Mucosa of rectum (tissue), 2 donors: ENCODE measurements around the gene MRPL48.

ENCODE experiments used
- H3K27ac ChIP-seq, 2 donors: one replicate each; pipeline ENCODE4 v1.7.0; 2013; ENCODE audit warnings: inconsistent platforms in 2 of 2, low read depth in 2 of 2, low read length in 2 of 2
- H3K27me3 ChIP-seq, 2 donors: one replicate each; pipeline ENCODE4 v1.7.0; 2013; ENCODE audit warnings: low read length in 2 of 2; ENCODE audit not compliant: control insufficient read depth in 2 of 2, insufficient read depth in 2 of 2
- H3K36me3 ChIP-seq, 2 donors: one replicate each; pipeline ENCODE4 v1.7.0; 2013; ENCODE audit warnings: low read length in 2 of 2; ENCODE audit not compliant: control insufficient read depth in 2 of 2, insufficient read depth in 2 of 2
- H3K4me1 ChIP-seq, 2 donors: one replicate each; pipeline ENCODE4 v1.7.0; 2013; ENCODE audit warnings: low read length in 2 of 2, mild to moderate bottlenecking in 1 of 2; ENCODE audit not compliant: control insufficient read depth in 2 of 2, insufficient read depth in 2 of 2
- H3K4me3 ChIP-seq, 2 donors: one replicate each; pipeline ENCODE4 v1.7.0; 2013; ENCODE audit warnings: low read length in 2 of 2
- H3K9ac ChIP-seq, 2 donors: one replicate each; pipeline ENCODE4 v1.7.0; 2013; ENCODE audit warnings: low read length in 2 of 2, low read depth in 1 of 2, mild to moderate bottlenecking in 1 of 2
- H3K9me3 ChIP-seq, 2 donors: one replicate each; pipeline ENCODE4 v1.7.0; 2013; ENCODE audit warnings: low read length in 2 of 2; ENCODE audit not compliant: control insufficient read depth in 2 of 2
- donor health status: healthy.
- donor health status: Normal muscosa, but diverticular disease.

Gene MRPL48

GRCh38 chr11:73830261-73830660 is 42.6 kb downstream of the MRPL48 start:
- Histone ChIP-seq H3K36me3 (peaks cover 20 to 23% of the 10 kb centered on the region in 2 donors), H3K9ac (no peak overlapping the region), H3K4me1 (no peaks in the 10 kb centered on the region), H3K4me3 (no peak overlapping the region), H3K9me3 (no peaks in the 10 kb centered on the region), H3K27ac (no peak overlapping the region), H3K27me3 (no peaks in the 10 kb centered on the region)

- H3K36me3 ChIP-seq = peaks cover 16 to 18% of the 10 kb centered on the region in 2 donors
- H3K27ac ChIP-seq = no peak overlapping the region
- no peaks in the 10 kb centered on the region for H3K27me3 ChIP-seq
- no peaks in the 10 kb centered on the region for H3K9me3 ChIP-seq
- no peaks in the 10 kb centered on the region for H3K4me1 ChIP-seq
- H3K9ac ChIP-seq = no peak overlapping the region
- no peak overlapping the region for H3K4me3 ChIP-seq
Measured at GRCh38 chr11:73833067-73833466, 45.4 kb downstream of the MRPL48 start.

- Histone ChIP-seq H3K27me3 (no peaks in the 10 kb centered on the region), H3K4me3 (no peak overlapping the region), H3K27ac (no peak overlapping the region), H3K9me3 (no peaks in the 10 kb centered on the region), H3K9ac (no peak overlapping the region), H3K36me3 (peaks cover 3 to 12% of the 10 kb centered on the region in 2 donors), H3K4me1 (no peaks in the 10 kb centered on the region)
Measured at GRCh38 chr11:73838443-73839122, 50.9 kb downstream of the MRPL48 start.

- Histone ChIP-seq H3K36me3 (peaks cover 3 to 14% of the 10 kb centered on the region in 2 donors), H3K27me3 (no peaks in the 10 kb centered on the region), H3K4me3 (no peak overlapping the region), H3K9ac (no peak overlapping the region), H3K27ac (no peak overlapping the region), H3K4me1 (no peaks in the 10 kb centered on the region), H3K9me3 (no peaks in the 10 kb centered on the region)
Measured at GRCh38 chr11:73839123-73839457, 51.4 kb downstream of the MRPL48 start.

- Histone ChIP-seq H3K36me3 (peaks cover 3 to 7% of the 10 kb centered on the region in 2 donors), H3K9ac (no peak overlapping the region), H3K27me3 (no peaks in the 10 kb centered on the region), H3K4me1 (no peaks in the 10 kb centered on the region), H3K27ac (no peak overlapping the region), H3K4me3 (no peak overlapping the region), H3K9me3 (no peaks in the 10 kb centered on the region)
Measured at GRCh38 chr11:73851046-73851764, 63.5 kb downstream of the MRPL48 start.

- H3K9ac ChIP-seq = no peak overlapping the region
- H3K36me3 ChIP-seq = peaks cover 3 to 9% of the 10 kb centered on the region in 2 donors
- no peak overlapping the region for H3K27ac ChIP-seq
- H3K9me3 ChIP-seq = no peaks in the 10 kb centered on the region
- no peaks in the 10 kb centered on the region for H3K27me3 ChIP-seq
- H3K4me3 ChIP-seq = no peak overlapping the region
- no peaks in the 10 kb centered on the region for H3K4me1 ChIP-seq
Measured at GRCh38 chr11:73852049-73852448, 64.4 kb downstream of the MRPL48 start.

GRCh38 chr11:73854680-73855079 is 67.0 kb downstream of the MRPL48 start:
- Histone ChIP-seq H3K27me3 (no peaks in the 10 kb centered on the region), H3K27ac (no peak overlapping the region), H3K4me1 (no peaks in the 10 kb centered on the region), H3K9ac (no peak overlapping the region), H3K36me3 (peaks cover 5 to 10% of the 10 kb centered on the region in 2 donors), H3K9me3 (no peaks in the 10 kb centered on the region), H3K4me3 (no peak overlapping the region)

- Histone ChIP-seq H3K36me3 (peaks cover 14 to 15% of the 10 kb centered on the region in 2 donors), H3K9ac (no peak overlapping the region), H3K27ac (no peak overlapping the region), H3K4me1 (no peaks in the 10 kb centered on the region), H3K27me3 (no peaks in the 10 kb centered on the region), H3K4me3 (no peak overlapping the region), H3K9me3 (no peaks in the 10 kb centered on the region)
Measured at GRCh38 chr11:73856031-73856567, 68.4 kb downstream of the MRPL48 start.

GRCh38 chr11:73859671-73860070 is 72.0 kb downstream of the MRPL48 start:
- Histone ChIP-seq H3K9me3 (no peaks in the 10 kb centered on the region), H3K9ac (no peak overlapping the region), H3K36me3 (peaks cover 22 to 31% of the 10 kb centered on the region in 2 donors), H3K27me3 (no peaks in the 10 kb centered on the region), H3K27ac (no peak overlapping the region), H3K4me3 (no peak overlapping the region), H3K4me1 (no peaks in the 10 kb centered on the region)

GRCh38 chr11:73860202-73860601 is 72.5 kb downstream of the MRPL48 start:
- Histone ChIP-seq H3K4me1 (no peaks in the 10 kb centered on the region), H3K36me3 (peaks cover 21 to 34% of the 10 kb centered on the region in 2 donors), H3K9ac (no peak overlapping the region), H3K4me3 (no peak overlapping the region), H3K9me3 (no peaks in the 10 kb centered on the region), H3K27ac (no peak overlapping the region), H3K27me3 (no peaks in the 10 kb centered on the region)
